HG03103 (cell line): Measurements from ENCODE around the gene SLC4A2.
"Not testable (repeated sequence)": the region's sequence is repeated elsewhere in the genome, so short reads cannot be mapped to it uniquely, and the experiment has no call there.

Source experiments
- ATAC-seq: cut with Tn5 transposase; IDR thresholded peaks from one replicate; pipeline ENCODE4 v1.9.1; 2021; ENCODE audit warnings: low read depth; ENCODE audit not compliant: unreplicated experiment

SLC4A2 gene

GRCh38 chr7:151025924-151026671, 33.3 kb upstream of the SLC4A2 start:
- ATAC-seq: no peak

DNA sequence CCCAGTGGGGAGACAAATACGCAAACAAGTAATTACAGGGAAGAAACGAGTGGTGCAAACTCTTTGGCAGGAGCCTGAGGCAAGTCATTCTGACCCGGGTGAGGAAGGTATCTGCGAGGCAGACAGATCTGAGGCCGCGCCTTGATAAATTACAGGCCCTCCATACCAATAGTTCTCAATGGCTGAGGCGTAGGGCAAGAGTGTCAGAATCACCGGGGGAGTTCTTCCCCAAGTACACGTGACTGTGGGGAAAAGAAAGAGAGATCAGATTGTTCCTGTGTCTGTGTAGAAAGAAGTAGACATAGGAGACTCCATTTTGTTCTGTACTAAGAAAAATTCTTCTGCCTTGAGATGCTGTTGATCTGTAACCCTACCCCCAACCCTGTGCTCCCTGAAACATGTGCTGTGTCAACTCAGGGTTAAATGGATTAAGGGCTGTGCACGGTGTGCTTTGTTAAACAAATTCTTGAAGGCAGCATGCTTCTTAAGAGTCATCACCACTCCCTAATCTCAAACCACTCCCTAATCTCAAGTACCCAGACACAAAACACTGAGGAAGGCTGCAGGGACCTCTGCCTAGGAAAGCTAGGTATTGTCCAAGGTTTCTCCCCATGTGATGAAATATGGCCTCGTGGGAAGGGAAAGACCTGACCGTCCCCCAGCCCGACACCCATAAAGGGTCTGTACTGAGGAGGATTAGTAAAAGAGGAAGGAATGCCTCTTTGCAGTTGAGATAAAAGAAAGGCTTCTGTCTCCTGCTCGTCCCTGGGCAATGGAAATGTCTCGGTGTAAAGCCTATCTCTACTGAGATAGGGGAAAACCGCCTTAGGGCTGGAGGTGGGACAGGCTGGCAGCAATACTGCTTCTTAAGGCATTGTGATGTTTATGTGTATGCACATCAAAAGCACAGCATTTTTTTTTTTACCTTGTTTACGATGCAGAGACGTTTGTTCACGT, 32.3 kb upstream of the SLC4A2 start:
- ATAC-seq: not testable (repeated sequence)

GRCh38 chr7:151027728-151028130, 31.7 kb upstream of the SLC4A2 start:
- ATAC-seq: peak; percentile 1

GRCh38 chr7:151028131-151028947, 31.1 kb upstream of the SLC4A2 start, which contains the start of gene ABCB8:
Gene ABCB8 (plus strand): TSS chr7:151028450. CDS start chr7:151028516, 66 bp downstream.
- peak; percentile 95 for ATAC-seq

DNA sequence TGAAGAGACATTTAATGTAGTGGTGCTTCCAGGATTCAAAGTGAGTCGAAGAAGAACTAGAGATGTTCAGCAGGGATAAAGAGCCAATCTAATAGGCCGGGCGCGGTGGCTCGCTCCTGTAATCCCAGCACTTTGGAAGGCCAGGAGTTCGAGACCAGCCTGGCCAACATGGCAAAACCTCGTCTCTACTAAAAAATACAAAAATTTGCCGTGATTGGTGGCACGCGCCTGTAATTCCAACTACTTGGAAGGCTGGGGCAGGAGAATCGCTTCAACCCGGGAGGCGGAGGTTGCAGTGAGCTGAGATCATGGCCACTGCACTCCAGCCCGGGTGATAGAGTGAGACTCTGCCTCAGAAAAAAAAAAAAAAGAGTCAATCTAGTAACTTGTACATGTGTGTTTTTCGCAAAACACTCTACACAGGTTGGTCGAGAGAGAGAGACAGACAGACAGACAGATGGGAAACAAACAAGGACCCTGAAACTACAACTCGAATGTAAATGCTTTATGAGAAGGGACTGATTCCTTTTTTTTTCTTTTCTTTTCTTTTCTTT, 30.4 kb upstream of the SLC4A2 start:
- no peak for ATAC-seq

GRCh38 chr7:151031011-151031410, 28.4 kb upstream of the SLC4A2 start:
- ATAC-seq: no peak

DNA sequence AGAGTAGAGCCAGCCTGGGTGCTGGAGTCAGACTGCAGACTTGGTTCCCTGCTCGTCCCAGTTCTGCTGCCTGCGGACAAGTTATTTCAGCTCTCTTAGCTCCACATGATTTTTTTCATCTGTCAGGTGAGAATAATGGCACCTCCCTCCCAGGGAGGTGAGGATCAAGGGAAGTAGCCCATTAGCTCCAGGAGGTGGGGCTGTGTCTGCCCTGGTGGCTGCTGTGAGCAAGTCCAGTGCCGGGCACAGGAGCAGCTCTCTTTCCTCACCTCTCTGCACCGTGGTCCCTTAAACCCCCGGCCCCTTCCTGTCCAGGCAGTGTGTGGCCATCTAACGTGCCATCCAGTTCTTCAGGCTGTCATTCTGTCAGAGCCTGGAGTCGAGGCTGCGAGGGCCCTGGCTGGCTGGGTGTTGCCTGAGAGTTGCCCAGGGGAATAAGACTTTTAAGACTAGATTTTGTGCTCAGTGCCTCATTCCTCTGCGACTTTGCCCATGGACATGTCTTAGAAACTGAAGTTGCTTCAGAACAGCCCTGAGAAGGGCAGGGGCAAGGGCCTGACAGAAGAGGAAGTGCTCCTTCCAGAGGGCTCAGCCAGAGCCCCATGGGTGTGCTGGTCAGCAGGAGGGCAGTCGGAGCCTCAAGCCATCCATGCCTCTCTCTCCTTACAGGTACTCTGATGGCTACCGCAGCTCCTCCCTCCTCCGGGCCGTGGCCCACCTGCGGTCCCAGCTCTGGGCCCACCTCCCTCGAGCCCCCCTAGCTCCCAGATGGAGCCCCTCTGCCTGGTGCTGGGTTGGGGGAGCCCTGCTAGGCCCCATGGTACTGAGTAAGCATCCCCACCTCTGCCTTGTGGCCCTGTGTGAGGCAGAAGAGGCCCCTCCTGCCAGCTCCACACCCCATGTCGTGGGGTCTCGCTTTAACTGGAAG, 26.2 kb upstream of the SLC4A2 start:
- no peak for ATAC-seq

GRCh38 chr7:151033864-151034249, 25.5 kb upstream of the SLC4A2 start:
- no peak for ATAC-seq

- no peak for ATAC-seq
These were observed 24.9 kb upstream of the SLC4A2 start for GRCh38 chr7:151034312-151035025.

- no peak for ATAC-seq
These were observed 24.2 kb upstream of the SLC4A2 start for GRCh38 chr7:151035026-151035717.

- no peak for ATAC-seq
These were observed 23.5 kb upstream of the SLC4A2 start for GRCh38 chr7:151035902-151036301.

GRCh38 chr7:151038951-151039849, 20.2 kb upstream of the SLC4A2 start:
- no peak for ATAC-seq

GRCh38 chr7:151039850-151040548, 19.4 kb upstream of the SLC4A2 start:
- no peak for ATAC-seq

DNA sequence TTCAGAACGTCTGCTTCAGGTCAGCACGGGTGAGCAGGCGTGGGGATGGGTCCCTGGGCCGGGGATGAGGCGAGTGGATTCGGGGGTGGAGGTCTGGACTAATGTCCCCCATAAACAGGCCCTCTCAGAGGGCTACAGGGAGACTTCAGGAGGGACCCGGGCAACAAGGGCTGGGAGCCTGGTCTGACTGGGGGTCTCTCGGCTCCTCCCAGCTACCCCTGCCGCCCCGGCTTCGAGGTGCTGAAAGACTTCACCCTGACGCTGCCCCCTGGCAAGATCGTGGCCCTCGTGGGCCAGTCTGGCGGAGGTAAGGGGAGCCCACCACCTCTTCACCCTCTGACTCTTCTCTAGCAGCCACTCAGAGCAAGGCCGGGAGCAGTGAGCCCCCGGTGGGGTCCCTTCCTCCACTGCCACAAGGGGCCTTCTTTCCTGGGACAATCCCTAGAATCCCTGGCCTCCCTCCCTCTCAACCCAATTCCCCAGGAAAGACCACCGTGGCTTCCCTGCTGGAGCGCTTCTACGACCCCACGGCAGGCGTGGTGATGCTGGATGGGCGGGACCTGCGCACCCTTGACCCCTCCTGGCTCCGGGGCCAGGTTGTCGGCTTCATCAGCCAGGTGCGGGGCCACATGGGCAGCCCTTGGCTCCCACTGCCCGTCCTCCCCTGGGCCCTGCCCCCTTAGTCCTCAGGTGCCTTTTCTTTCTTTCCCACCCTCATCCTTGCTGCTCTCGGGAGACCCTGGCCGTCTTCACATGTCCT, 18.6 kb upstream of the SLC4A2 start:
- ATAC-seq: no peak

DNA sequence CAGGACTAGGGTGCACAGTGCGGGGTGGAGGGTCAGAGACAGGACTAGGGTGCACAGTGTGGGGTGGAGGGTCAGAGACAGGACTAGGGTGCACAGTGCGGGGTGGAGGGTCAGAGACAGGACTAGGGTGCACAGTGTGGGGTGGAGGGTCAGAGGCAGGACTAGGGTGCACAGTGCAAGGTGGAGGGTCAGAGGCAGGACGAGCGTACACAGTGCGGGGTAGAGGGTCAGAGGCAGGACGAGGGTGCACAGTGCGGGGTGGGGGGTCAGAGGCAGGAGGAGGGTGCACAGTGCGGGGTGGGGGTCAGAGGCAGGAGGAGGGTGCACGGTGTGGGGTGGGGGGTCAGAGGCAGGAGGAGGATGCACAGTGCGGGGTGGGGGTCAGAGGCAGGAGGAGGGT, 15.9 kb upstream of the SLC4A2 start:
- ATAC-seq: not testable (repeated sequence)

- ATAC-seq: no peak
These were observed 15.4 kb upstream of the SLC4A2 start for GRCh38 chr7:151043959-151044358.
